Hematopoietic multipotent progenitor cell treated with erythropoietin and hydrocortisone succinate and interleukin-3 and kit ligand, for 17 days (in vitro differentiated cells): ENCODE measurements around the gene NTN4.
"Not testable (repeated sequence)": the region's sequence is repeated elsewhere in the genome, so short reads cannot be mapped to it uniquely, and the experiment has no call there.

Experiments used
- DNase-seq: peaks from one replicate; pipeline ENCODE4 v3.0.0-alpha.2; 2015; ENCODE audit warnings: low spot score

Gene NTN4

GRCh38 chr12:95623554-95624170, 166.9 kb downstream of the NTN4 start:
- DNase-seq: peak; percentile 57

- DNase-seq: no peak
These were observed 167.7 kb downstream of the NTN4 start for GRCh38 chr12:95622879-95623278.

GRCh38 chr12:95621725-95622124, 168.8 kb downstream of the NTN4 start:
- DNase-seq: no peak

GRCh38 chr12:95620171-95620570, 170.4 kb downstream of the NTN4 start:
- DNase-seq: no peak

GRCh38 chr12:95616470-95616869, 174.1 kb downstream of the NTN4 start:
- not testable (repeated sequence) for DNase-seq

GRCh38 chr12:95615749-95616148, 174.8 kb downstream of the NTN4 start:
- DNase-seq: no peak

- no peak for DNase-seq
These were observed 176.1 kb downstream of the NTN4 start for GRCh38 chr12:95614390-95614982.

GRCh38 chr12:95613021-95613420, 177.5 kb downstream of the NTN4 start:
- DNase-seq: no peak

- no peak for DNase-seq
These were observed 178.8 kb downstream of the NTN4 start for GRCh38 chr12:95611676-95612309.

- no peak for DNase-seq
These were observed 182.1 kb downstream of the NTN4 start for GRCh38 chr12:95608252-95609033.
